ENCODE results near the gene CST3.

CST3 gene

GRCh38 chr20:23612396-23612795, 25.4 kb downstream of the CST3 start:
- TF ChIP-seq, protein P1, sequence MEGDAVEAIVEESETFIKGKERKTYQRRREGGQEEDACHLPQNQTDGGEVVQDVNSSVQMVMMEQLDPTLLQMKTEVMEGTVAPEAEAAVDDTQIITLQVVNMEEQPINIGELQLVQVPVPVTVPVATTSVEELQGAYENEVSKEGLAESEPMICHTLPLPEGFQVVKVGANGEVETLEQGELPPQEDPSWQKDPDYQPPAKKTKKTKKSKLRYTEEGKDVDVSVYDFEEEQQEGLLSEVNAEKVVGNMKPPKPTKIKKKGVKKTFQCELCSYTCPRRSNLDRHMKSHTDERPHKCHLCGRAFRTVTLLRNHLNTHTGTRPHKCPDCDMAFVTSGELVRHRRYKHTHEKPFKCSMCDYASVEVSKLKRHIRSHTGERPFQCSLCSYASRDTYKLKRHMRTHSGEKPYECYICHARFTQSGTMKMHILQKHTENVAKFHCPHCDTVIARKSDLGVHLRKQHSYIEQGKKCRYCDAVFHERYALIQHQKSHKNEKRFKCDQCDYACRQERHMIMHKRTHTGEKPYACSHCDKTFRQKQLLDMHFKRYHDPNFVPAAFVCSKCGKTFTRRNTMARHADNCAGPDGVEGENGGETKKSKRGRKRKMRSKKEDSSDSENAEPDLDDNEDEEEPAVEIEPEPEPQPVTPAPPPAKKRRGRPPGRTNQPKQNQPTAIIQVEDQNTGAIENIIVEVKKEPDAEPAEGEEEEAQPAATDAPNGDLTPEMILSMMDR (IDR thresholded peaks at IDR 0.05; ENCODE audit: insufficient read depth, low read length, poor library complexity, severe bottlenecking): no peak
- Histone ChIP-seq H3K27me3 (replicated peaks; ENCODE audit: control insufficient read depth, insufficient read depth, low read length) (no peaks in the 10 kb centered on the region), H3K36me3 (ENCODE audit: control insufficient read depth, insufficient read depth, low read length) (no peaks in the 10 kb centered on the region), H3K4me3 (replicated peaks; ENCODE audit: low read depth, low read length) (no peak overlapping the region)
- DNase-seq (ENCODE audit: extremely low read depth, insufficient read length): no peak

GRCh38 chr20:23609486-23610109, 28.2 kb downstream of the CST3 start:
- DNase-seq (ENCODE audit: extremely low read depth, insufficient read length): no peak
- Histone ChIP-seq H3K36me3 (ENCODE audit: control insufficient read depth, insufficient read depth, low read length) (no peaks in the 10 kb centered on the region), H3K4me3 (replicated peaks; ENCODE audit: low read depth, low read length) (no peak overlapping the region), H3K27me3 (replicated peaks; ENCODE audit: control insufficient read depth, insufficient read depth, low read length) (no peaks in the 10 kb centered on the region; the same call in 1 of the 2 replicates)
- TF ChIP-seq, protein P1 (IDR thresholded peaks at IDR 0.05; ENCODE audit: insufficient read depth, low read length, poor library complexity, severe bottlenecking): no peak

- DNase-seq (ENCODE audit: extremely low read depth, insufficient read length): no peak
- TF ChIP-seq, protein P1 (IDR thresholded peaks at IDR 0.05; ENCODE audit: insufficient read depth, low read length, poor library complexity, severe bottlenecking): no peak
- no peaks in the 10 kb centered on the region for H3K36me3 ChIP-seq (ENCODE audit: control insufficient read depth, insufficient read depth, low read length)
- H3K27me3 ChIP-seq (replicated peaks; ENCODE audit: control insufficient read depth, insufficient read depth, low read length): no peaks in the 10 kb centered on the region; the same call in 1 of the 2 replicates
- H3K4me3 ChIP-seq (replicated peaks; ENCODE audit: low read depth, low read length): no peak overlapping the region
These were observed 29.4 kb downstream of the CST3 start for GRCh38 chr20:23608251-23608846.

GRCh38 chr20:23607497-23608245, 30.1 kb downstream of the CST3 start:
- Histone ChIP-seq H3K27me3 (replicated peaks; ENCODE audit: control insufficient read depth, insufficient read depth, low read length) (no peaks in the 10 kb centered on the region; the same call in 1 of the 2 replicates), H3K4me3 (replicated peaks; ENCODE audit: low read depth, low read length) (no peak overlapping the region), H3K36me3 (ENCODE audit: control insufficient read depth, insufficient read depth, low read length) (no peaks in the 10 kb centered on the region)
- no peak for DNase-seq (ENCODE audit: extremely low read depth, insufficient read length)
- TF ChIP-seq, protein P1 (IDR thresholded peaks at IDR 0.05; ENCODE audit: insufficient read depth, low read length, poor library complexity, severe bottlenecking): no peak

DNA sequence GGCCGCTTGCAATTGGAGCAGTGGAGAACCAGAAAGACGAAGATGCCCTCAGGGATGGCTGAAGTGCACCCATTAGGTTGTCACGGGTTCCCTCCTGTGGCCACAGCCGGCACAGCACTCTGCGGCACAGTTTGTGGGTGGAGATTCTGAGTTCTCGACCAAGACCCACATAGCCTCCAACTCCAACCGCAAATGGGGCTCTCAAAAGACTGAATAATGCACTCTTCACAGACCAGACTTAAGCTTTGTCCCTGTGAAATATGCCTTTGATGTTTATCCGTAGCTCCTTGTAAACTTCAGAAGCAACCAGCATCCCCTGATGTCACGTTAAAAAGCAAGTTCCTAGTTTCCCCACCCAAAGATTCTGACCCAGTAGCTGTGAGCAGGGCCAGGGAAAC, 31.1 kb downstream of the CST3 start:
- Histone ChIP-seq H3K4me3 (replicated peaks; ENCODE audit: low read depth, low read length) (no peak overlapping the region), H3K27me3 (replicated peaks; ENCODE audit: control insufficient read depth, insufficient read depth, low read length) (no peaks in the 10 kb centered on the region; the same call in 1 of the 2 replicates), H3K36me3 (ENCODE audit: control insufficient read depth, insufficient read depth, low read length) (no peaks in the 10 kb centered on the region)
- TF ChIP-seq, protein P1 (IDR thresholded peaks at IDR 0.05; ENCODE audit: insufficient read depth, low read length, poor library complexity, severe bottlenecking): peak; percentile 94
- DNase-seq (ENCODE audit: extremely low read depth, insufficient read length): peak; percentile 59
